GM12891 (cell line): ENCODE measurements around the gene TENM3.

Experiments used
- DNase-seq: peaks from one replicate; pipeline ENCODE4 v3.0.0; 2011; ENCODE audit warnings: low spot score; ENCODE audit not compliant: insufficient read length
- FAIRE-seq: peaks from 2 replicates; lab custom pipeline; 2011; peaks lifted over from hg19 to GRCh38; lab: Jason Lieb, UNC
- PAX5 ChIP-seq: IDR thresholded peaks from 2 replicates; pipeline ENCODE4 v1.6.1; 2011; ENCODE audit warnings: low read length, moderate library complexity, mild to moderate bottlenecking; ENCODE audit not compliant: insufficient read depth, severe bottlenecking
- POLR2A ChIP-seq: IDR thresholded peaks from 2 replicates; pipeline ENCODE4 v1.6.1; 2011; ENCODE audit warnings: low read depth, low read length, control low read depth
- POLR2AphosphoS5 ChIP-seq: IDR thresholded peaks from 2 replicates; pipeline ENCODE4 v1.6.1; 2011; ENCODE audit warnings: low read depth, low read length, control low read depth
- POU2F2 ChIP-seq: IDR thresholded peaks from 2 replicates; pipeline ENCODE4 v1.6.1; 2011; ENCODE audit warnings: low read depth, mild to moderate bottlenecking, control low read depth, low read length, moderate library complexity
- SPI1 ChIP-seq: IDR thresholded peaks from 2 replicates; pipeline ENCODE4 v1.6.1; 2011; ENCODE audit warnings: low read depth, low read length, control low read depth
- TAF1 ChIP-seq: IDR thresholded peaks from 2 replicates; pipeline ENCODE4 v1.6.1; 2011; ENCODE audit warnings: low read depth, low read length, control low read depth

Gene TENM3

DNA sequence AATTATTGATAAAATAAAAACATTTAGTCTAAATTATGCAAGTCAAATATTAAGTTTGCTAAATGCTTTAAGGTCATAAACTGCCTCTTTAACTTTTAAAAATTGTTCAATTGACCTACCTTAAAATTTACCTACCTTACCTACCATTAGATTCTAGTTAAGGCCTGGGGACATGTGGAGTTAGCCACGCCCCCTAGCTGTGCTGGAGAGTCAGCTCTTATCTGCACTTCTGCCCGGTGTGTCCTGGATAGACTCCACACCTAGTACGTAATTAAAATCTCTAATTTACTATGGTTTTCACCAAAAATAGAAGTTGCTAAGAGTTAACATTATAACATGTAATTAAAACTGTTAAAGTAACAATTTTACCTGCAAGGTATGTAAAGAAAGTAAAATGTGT is 22.7 kb downstream of the TENM3 start:
- FAIRE-seq = no peak
- no peak for DNase-seq
- TF ChIP-seq SPI1 (no peak), POLR2A (no peak), PAX5 (no peak), POLR2AphosphoS5 (no peak), TAF1 (no peak), POU2F2 (no peak)

DNA sequence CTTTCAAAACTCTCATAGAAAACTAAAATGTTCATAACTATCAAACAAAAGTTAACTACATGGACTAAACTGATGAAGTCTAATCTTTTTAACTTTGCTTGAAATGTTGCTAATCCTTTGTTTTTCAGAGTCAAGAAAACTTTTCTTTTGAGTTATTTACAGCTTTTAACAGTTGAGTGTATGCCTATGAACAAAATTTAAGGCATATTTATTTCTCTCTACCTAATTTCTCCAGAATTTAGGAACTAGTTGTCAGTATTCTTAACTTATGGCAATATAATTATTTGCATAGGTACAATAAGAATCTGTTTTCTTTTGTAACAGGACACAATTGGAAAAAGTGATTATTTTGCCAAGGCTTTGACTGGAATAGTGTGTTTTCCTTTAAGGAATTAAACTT is 23.8 kb downstream of the TENM3 start:
- no peak for FAIRE-seq
- no peak for DNase-seq
- TF ChIP-seq SPI1 (no peak), TAF1 (no peak), POU2F2 (no peak), POLR2A (no peak), POLR2AphosphoS5 (no peak), PAX5 (no peak)

DNA sequence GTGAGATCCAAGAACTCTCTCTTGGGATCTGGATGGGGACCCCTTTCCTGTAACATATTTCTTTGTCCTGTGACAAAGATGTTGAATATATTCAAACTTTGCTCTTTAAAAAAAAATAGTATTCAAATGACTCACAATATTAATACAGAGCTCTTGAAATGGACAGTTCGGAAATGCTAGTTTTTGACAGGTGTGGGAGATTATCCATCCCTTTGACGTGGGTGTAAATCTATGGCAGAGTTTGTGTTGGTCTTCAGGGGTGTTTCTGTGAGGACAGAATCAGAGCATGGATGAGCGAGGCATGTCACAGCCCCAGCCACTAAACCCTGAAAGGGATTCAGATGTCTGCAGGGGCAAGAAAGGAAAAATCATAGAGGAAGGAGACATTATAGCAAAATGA is 25.8 kb downstream of the TENM3 start:
- DNase-seq (no peak), FAIRE-seq (no peak)
- TF ChIP-seq SPI1 (no peak), PAX5 (no peak), POLR2AphosphoS5 (no peak), POLR2A (no peak), TAF1 (no peak), POU2F2 (no peak)

DNA sequence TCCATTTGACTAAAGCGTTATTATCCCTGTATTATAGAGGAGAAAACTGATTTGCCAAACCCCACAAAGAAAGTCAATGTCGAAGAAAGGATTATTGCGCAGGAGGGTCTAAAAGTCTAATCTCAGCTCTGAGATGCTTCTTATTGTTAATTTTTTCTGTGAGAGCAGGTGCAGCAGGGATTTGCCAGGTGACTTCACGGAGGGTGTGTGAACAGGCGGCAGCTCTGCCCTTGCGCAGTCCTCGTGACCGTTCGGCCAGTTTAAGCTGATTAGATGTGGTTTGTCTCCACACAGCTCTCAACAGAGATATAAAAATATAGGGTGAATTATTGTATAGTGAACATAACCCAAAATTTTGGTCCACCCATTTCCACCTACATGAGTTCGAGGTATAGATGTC is 28.5 kb downstream of the TENM3 start:
- DNase-seq (no peak), FAIRE-seq (no peak)
- no peak for TF ChIP-seq SPI1

DNA sequence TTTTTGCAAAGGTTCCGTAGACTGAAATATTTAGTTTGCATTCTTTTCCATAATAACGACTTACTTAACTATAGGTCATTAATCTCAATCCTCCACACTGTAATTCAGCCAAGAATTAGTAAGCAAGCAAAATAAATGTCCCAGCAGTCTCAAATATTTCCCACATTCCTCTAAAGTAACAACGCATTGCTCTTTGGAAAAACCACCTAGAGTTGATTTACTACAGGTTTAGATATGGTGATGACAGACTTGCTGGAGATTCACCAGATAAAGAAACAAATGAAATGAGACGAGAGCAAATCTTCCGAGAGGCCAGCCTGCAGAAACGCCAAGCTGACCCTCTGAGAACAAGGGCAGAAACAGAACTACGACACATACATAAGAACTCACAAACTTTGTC is 28.9 kb downstream of the TENM3 start:
- no peak for FAIRE-seq

DNA sequence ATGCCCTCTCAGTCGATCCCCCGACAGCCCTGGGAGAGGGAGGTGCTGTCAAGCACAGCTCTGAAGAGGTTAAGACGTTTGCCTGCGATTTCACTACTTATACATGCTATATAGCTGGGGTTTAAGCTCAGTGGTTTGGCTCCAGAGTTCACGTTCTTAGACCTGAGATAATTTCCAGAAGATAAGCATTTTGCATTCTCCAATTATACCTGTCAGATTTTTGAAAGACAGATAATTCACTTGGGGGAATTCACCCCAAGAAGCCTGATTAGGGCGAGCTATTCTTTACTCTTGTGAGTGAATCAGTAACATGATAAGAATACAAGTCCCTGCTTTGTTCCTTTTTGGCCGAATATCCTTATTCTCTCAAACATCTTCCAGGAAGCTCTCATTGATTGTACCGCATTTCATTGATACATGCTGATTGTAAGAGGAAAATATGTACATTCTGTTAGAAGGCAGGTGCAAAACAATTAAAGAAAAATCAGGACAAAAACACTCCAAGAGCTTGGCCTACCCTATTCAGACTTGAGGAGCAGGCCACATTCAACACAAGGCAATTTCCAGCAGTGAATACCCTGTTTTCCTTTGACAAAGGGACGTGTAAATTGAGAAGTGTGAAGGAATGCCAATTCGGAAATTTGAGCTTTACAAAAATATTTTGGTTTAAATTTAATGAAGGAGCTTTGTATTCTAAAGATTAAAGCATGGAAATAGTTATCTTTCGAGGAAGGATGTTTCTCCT is 30.2 kb downstream of the TENM3 start:
- DNase-seq (no peak), FAIRE-seq (no peak)
- TF ChIP-seq PAX5 = no peak

More for the DNA sequence above, 28.9 kb downstream of the TENM3 start:
- DNase-seq = no peak
- TF ChIP-seq PAX5 (no peak), POU2F2 (no peak), POLR2AphosphoS5 (no peak), SPI1 (no peak), POLR2A (no peak), TAF1 (no peak)

DNA sequence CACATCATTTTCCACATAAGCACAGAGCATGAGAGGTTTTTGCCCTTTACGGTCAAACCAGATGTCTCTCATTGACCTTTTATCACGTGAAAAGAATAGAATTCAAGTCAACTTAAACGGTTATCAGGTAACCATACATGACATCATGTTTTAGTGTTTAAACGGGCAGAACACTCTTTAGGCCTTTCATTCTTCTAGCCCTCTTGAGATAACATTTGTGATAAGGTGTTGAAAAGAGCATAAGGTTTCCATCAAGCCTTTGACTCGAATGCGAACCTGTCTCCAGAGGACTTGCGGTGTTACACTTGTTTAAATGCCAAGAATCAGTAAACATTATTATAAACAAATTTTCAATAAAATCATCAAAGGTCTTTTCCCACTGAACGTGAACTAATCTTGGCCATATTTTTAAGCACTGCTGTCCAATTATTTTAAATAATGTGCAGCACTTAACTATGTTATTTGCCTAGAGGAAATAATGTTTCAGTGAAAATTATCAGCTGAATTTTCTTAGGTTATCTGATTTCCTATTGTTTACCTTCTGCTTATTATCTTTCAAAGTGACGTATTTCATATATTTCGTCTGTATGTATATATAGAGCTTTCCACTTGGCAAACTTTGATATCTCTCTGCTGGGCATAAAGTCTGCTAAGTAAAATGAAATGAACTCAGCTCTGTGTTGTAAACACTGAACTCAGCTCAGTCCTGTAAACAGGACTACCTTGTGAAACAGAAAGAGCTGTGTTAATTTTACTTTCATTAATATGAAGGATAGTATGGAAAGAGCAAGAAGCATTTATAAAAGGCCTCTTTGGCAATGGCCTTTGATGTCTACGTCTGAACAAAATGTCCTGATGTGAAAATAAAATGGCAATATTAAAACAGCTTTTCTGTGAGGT is 33.3 kb downstream of the TENM3 start:
- DNase-seq (no peak), FAIRE-seq (no peak)
- TF ChIP-seq POLR2AphosphoS5 (no peak), POU2F2 (no peak), POLR2A (no peak), SPI1 (no peak), TAF1 (no peak), PAX5 (no peak)

DNA sequence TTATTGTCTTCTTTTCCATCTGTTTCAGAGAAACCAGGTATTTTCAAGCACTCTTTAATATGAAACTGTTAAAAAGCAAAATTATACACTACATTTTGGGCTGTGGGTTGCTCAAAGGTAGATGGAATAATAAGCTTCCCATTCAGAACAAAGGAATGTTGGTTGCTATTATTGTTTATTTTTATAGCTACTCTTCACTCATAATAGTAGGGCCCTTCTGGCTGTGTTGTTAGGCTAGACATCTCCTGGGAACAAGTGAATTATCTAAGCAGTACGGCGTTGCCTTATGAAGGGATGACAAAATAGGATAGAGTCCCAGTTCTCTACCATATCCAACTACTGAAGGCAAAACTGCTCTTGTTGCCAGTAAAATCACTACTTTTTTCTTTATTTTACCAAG is 34.2 kb downstream of the TENM3 start:
- DNase-seq (no peak), FAIRE-seq (no peak)
- no peak for TF ChIP-seq POLR2A
- TF ChIP-seq POU2F2 = no peak
- no peak for TF ChIP-seq TAF1
- TF ChIP-seq SPI1 = no peak
- no peak for TF ChIP-seq POLR2AphosphoS5
- TF ChIP-seq PAX5 = no peak

DNA sequence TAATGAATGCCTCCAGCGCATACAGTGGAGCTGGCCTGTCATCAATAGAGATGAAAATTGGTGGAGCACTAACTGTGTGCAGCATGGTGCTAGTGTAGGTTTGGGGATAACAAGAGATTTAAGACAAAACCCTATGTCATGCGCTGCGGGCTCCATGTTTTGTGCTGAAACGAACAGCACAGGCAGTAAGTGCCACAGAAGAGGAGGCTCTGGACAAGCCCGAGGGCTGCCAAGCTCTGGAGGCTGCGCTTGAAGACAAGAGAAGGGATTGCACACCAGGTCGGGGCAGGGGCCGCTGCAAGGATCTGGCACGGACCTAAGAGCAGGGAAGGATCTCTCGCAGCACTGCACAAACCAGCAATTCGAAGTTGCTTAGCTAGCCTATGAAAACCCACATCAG is 35.5 kb downstream of the TENM3 start:
- FAIRE-seq (no peak), DNase-seq (no peak)
- TF ChIP-seq POLR2AphosphoS5 = no peak
- no peak for TF ChIP-seq SPI1
- no peak for TF ChIP-seq PAX5
- no peak for TF ChIP-seq TAF1
- TF ChIP-seq POLR2A = no peak
- TF ChIP-seq POU2F2 = no peak
